GM19463 (cell line): ENCODE measurements around the gene L2HGDH.

Experiments used
- ATAC-seq: cut with Tn5 transposase; IDR thresholded peaks from one replicate; pipeline ENCODE4 v1.9.1; 2021; ENCODE audit warnings: mild to moderate bottlenecking, moderate library complexity; ENCODE audit not compliant: unreplicated experiment

The L2HGDH gene

DNA sequence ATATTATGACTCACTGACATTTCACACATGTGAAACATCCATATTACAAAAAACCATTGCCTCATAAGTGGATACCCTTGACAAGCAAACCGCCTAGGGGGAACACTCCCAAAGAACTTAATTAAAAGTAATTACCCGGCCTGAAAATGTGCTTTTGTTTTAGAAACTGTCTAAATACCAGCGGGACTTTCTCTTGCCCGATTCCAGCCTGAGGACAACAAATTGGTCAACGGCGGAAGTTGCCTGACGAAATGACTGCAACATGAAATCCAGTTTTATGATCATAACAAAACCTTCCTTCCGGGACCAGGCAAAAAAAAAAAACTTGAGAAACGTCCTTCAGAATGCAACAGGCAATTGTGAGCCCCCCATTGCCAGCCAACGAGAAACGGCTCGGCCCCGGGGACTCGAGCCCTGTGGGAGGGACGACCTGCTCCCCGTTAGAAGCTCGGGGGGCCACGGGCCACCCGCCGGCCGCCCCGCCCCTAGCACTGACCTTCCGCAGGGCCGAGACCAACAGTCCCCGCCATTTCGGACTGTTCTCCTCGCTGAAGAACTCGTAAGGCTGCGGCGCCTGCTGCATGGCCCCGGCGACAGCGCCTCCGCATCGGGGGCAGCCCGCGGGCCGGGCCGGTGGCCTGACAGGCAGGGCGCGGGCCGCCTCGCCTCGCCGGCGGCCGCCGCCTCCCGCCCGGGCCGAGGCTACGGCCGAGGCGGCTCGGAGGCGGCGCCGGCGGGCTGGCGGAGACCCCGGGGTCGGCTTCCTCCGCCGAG, 81.1 kb downstream of the L2HGDH start:
- peak; percentile 24 for ATAC-seq

DNA sequence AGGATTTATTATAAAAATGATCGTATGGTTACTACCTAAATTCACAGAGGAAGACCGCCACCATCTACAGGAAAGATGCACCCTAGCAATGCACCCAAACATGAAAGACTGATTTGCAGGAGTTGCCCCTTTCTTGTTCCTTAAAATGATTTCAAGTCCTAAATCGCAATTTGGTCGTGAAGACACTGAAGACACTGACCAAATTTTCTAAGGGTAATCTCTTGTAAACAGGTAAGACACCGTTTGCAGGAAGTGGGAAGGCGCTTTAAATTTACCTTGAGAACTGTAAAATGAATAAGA, 81.7 kb downstream of the L2HGDH start:
- ATAC-seq: no peak

DNA sequence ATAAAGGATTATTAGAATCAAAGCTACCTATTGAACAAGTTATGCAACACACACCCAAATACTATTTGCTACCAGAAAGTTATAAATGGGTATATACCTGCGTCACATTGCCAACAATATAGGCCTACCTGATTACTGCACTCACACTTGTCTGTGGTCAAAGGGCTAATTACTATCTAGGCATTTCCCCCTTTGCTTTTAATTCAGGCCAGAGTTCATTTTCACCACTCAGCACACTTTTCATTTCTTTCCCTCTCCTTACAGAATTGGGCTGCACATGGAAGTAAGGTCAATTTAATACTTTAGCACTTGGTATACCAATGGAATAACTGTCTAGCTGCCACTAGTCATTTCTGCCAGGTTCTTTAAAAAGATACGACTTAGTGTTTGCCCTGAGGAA, 82.3 kb downstream of the L2HGDH start:
- no peak for ATAC-seq

DNA sequence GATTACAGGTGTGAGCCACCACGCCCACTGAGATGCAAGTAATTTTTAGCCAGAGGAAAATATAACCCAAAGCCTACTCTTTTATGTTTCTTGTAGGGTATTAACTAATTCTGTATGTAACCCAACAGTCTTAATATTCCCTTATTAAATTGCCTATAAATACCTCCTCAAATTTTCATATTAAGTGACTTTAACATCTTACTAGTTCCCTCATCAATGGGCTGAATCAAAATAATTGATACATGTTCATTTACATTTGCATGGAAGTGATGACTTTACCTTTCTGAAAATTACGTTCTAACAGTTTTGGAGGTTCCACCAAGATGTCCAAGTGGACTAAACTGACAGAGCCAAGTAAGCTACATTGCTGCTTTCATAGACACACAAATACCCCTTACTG, 83.7 kb downstream of the L2HGDH start:
- no peak for ATAC-seq

GRCh38 chr14:50225974-50226297, 86.1 kb downstream of the L2HGDH start:
- ATAC-seq: no peak

GRCh38 chr14:50225067-50225973, 86.7 kb downstream of the L2HGDH start:
- ATAC-seq: no peak

DNA sequence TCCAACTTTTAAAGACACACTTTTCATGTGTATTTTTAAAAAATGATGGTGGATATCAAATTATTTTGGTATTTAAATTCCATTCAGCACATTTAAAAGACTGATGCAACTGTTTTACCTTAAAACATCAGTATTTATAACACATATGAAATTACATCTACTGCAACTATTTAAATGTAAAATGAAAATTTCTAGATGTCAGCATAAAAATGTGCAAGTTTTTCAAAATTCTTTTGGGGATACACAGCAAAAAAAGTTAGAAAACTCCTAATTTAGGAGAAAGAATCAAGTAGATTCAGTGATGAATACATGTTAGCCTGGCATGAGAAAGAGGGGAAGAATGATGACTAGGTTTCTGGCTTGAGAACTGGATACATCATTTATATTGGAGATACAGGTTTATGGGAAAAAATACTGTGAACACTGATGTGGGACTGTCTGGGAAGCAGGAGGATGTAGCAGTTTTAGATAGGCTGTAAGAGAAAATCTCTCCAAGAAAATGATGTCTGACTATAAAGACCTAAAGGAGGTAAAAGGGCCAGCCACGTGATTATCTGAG, 89.9 kb downstream of the L2HGDH start:
- ATAC-seq: no peak

- ATAC-seq: no peak
Measured at GRCh38 chr14:50218501-50218900, 93.5 kb downstream of the L2HGDH start.

- no peak for ATAC-seq
Measured at GRCh38 chr14:50215416-50215815, 96.6 kb downstream of the L2HGDH start.

DNA sequence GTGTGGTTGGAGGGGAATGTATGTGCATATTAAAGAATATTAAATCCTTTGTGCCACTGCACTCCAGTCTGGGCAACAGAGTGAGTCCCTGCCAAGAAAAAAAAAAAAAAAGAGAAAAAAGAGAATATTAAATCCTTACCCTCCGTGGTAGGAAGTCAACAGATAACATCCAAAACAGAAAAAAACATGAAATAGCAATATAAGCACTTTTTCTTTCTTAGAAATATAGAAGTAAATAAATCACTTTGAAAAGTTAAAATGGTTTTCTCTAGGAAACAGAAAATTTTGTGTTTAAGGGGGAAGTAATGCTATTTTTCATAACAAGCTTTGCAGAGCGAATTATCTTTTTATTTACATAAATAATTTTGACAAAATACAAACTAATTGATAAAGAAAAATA, 98.2 kb downstream of the L2HGDH start:
- no peak for ATAC-seq

DNA sequence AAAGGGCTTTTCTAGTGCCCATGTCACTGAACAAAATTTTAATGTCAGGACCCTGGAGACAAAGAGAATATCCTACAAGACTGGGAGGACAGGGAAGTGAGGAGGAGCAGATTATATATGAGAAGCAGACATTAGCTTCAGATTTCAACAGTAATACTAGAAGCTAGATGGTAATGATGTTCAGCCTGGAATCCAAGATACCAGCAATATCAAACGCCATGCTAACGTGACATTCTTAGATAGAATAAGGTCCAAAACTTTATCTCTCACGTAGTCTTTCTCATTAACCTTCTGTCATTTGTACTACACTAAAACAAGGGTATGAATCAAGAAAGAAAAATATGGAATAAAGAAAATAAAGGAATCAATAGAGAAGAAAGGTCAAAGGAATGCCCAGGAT, 99.3 kb downstream of the L2HGDH start:
- ATAC-seq: no peak

DNA sequence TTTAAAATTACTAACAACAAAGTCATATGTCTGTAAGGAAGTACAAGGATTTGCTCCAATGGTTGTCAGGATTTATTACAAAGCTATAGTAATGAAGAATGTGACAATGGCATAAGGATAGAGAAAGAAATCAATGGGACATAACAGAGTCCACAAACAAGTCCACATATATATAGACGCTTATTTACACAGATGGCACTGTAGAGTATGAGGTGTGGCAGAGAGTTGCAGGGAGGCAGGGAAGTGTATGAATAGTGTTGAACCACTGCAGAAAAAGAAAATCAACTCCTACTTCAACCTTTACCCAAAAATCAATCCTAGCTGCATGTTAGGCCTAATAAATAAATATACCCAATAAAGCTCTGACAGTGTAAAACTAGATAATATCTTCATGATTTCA, 102.0 kb downstream of the L2HGDH start:
- ATAC-seq: no peak

DNA sequence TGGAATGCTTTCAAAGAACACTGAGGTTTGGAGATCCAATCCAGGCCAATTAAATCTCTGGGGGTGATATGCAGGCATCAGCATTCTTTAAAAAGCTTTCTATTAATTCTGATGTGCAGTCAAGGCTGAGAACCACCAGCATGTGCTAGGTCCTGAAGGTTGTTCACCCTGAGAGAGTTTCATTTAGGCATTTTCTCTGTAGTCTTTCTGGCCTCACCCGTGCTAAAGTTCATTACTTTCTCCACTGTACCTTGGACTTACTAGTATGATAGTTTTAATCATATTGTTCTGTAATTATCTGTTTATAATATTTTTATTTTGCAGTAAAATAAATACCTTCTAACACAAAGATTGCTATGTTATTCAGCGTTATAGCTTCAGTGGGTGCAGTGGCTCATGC, 113.5 kb downstream of the L2HGDH start:
- ATAC-seq: no peak

- no peak for ATAC-seq
Measured at GRCh38 chr14:50191499-50191898, 120.5 kb downstream of the L2HGDH start.
